ENCODE measurements around the gene SRSF12.
"Not testable (repeated sequence)": the region's sequence is repeated elsewhere in the genome, so short reads cannot be mapped to it uniquely, and the experiment has no call there.

SRSF12 gene

GRCh38 chr6:89073014-89073620, 44.8 kb downstream of the SRSF12 start:
- no peak for TF ChIP-seq CTCF (IDR thresholded peaks at IDR 0.05; ENCODE audit: low read depth, low read length)
- in situ Hi-C loops (cut with HindIII; ENCODE audit: low sequenced_read_pairs) = no loop called here
- no peak overlapping the region for H3K4me3 ChIP-seq (ENCODE audit: low read depth, low read length)
- DNase-seq (ENCODE audit: low read depth, low spot score) = no peak

GRCh38 chr6:89071036-89071435, 46.8 kb downstream of the SRSF12 start:
- in situ Hi-C loops (cut with HindIII; ENCODE audit: low sequenced_read_pairs) = no loop called here
- no peak for DNase-seq (ENCODE audit: low read depth, low spot score)
- no peak overlapping the region for H3K4me3 ChIP-seq (ENCODE audit: low read depth, low read length)
- TF ChIP-seq CTCF (IDR thresholded peaks at IDR 0.05; ENCODE audit: low read depth, low read length) = no peak

DNA sequence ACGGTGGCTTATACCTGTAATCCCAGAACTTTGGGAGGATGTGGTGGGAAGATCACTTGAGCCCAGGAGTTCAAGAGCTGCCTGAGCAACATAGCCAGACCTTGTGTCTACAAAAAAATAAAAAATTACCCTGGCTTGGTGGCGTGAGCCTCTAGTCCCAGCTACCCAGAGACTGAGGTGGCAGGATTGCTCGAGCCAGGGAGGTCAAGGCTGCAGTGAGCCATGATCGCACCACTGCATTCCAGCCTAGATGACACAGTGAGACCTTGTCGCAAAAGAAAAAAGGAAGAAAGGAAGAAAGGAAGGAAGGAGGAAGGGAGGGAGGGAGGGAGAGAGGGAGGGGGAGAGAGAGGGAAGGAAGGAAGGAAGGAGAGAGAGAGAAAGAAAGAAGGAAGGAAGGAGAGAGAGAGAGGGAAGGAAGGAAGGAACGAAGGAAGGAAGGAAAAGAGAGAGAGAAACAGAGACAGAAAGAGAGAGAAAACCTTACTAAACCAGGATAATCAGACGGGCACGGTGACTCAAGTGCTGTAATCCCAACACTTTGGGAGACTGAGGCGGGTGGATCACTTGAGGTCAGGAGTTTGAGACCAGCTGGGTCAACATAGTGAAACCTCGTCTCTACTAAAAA, 48.2 kb downstream of the SRSF12 start:
- in situ Hi-C loops (cut with HindIII; ENCODE audit: low sequenced_read_pairs) = no loop called here
- DNase-seq (ENCODE audit: low read depth, low spot score) = no peak
- no peak for TF ChIP-seq CTCF (IDR thresholded peaks at IDR 0.05; ENCODE audit: low read depth, low read length)
- H3K4me3 ChIP-seq (ENCODE audit: low read depth, low read length) = no peak overlapping the region

DNA sequence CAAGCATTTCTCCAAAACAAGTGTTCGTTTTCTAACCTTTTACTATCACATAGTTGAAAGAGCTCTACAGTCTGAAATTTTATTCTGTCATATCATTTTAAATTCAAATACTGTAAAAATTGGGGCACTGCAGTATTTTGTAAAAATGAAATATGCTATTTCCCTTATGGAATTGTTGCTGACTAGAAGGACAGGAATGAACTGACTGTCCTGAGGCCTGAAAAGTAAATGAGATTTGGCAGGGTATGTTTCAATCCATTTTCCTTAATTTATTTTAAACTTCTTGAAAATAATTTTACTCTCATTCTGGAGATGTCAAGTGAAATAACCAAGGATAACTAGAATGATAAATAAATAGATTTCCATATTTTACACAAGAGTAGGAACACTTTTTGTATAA, 49.2 kb downstream of the SRSF12 start:
- in situ Hi-C loops (cut with HindIII; ENCODE audit: low sequenced_read_pairs) = no loop called here
- no peak overlapping the region for H3K4me3 ChIP-seq (ENCODE audit: low read depth, low read length)
- no peak for TF ChIP-seq CTCF (IDR thresholded peaks at IDR 0.05; ENCODE audit: low read depth, low read length)
- DNase-seq (ENCODE audit: low read depth, low spot score) = no peak

DNA sequence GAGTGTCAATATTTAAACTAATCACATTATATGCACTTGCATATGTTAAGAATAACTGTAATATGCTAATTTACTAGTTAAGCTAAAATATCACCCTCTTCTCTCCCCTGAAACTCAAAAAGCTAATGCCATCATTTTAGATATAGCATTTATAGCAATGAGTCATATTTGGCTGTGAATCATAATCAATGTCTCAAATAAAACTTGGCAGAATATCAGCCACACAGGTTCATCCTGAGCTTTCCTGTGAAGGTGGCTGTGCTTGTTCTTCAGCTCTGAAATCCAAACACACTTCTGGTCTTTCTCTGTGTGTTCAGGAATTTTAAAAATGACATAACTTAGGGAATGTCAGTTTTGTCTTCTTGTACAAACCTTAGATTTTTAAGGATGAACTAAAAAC, 50.1 kb downstream of the SRSF12 start:
- no peak for TF ChIP-seq CTCF (IDR thresholded peaks at IDR 0.05; ENCODE audit: low read depth, low read length)
- in situ Hi-C loops (cut with HindIII; ENCODE audit: low sequenced_read_pairs) = no loop called here
- DNase-seq (ENCODE audit: low read depth, low spot score) = no peak
- H3K4me3 ChIP-seq (ENCODE audit: low read depth, low read length) = no peak overlapping the region

DNA sequence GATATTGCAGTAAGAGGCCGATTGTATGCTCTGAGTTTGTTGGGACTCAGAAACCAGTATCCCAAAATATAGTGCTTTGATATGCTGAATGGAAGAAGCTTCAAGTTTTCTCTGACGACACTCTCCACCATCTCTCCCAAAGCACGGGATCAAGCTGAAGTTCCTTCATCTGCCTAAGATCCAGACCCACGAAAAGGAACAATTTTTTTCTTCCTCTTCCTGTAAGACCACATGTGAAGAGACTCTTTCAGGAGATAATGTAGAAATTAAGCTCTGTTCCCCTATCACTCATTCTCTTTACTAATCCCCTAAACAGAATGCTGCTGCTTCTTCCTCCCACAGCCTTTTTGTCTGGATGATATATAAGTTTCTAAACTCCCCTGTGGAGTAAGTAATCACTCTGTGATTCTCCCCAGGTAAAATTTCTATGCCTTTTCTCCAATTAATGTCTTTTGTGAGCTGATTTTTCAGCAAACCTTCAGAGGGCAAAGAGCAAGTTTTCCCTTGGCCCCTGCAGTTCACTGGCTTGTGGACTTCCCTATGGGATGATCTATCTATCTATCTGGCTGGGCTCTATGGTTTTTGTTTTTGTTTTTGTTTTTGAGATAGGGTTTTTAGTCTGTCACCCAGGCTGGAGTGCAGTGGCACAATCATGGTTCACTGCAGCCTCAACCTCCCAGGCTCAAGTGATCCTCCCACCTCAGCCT, 50.8 kb downstream of the SRSF12 start:
- no peak for TF ChIP-seq CTCF (IDR thresholded peaks at IDR 0.05; ENCODE audit: low read depth, low read length)
- in situ Hi-C loops (cut with HindIII; ENCODE audit: low sequenced_read_pairs) = no loop called here
- H3K4me3 ChIP-seq (ENCODE audit: low read depth, low read length) = no peak overlapping the region
- no peak for DNase-seq (ENCODE audit: low read depth, low spot score)

DNA sequence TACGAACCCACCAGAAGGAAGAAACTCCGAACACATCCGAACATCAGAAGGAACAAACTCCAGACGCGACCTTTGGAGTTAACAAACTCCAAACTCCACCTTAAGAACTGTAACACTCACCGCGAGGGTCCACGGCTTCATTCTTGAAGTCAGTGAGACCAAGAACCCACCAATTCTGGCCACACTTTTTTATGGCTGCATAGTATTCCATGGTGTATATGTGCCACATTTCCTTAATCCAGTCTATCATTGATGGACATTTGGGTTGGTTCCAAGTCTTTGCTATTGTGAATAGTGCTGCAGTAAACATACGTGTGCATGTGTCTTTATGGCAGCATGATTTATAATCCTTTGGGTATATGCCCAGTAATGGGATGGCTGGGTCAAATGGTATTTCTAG, 51.8 kb downstream of the SRSF12 start:
- DNase-seq (ENCODE audit: low read depth, low spot score); in situ Hi-C loops (cut with HindIII; ENCODE audit: low sequenced_read_pairs); H3K4me3 ChIP-seq (ENCODE audit: low read depth, low read length): not testable (repeated sequence)

- DNase-seq (ENCODE audit: low read depth, low spot score); in situ Hi-C loops (cut with HindIII; ENCODE audit: low sequenced_read_pairs); H3K4me3 ChIP-seq (ENCODE audit: low read depth, low read length): not testable (repeated sequence)
These were observed 52.9 kb downstream of the SRSF12 start for GRCh38 chr6:89064931-89065330.
